Epithelial cell of esophagus (primary cell): Measurements from ENCODE around the gene TSGA10.
"Not testable (repeated sequence)": the region's sequence is repeated elsewhere in the genome, so short reads cannot be mapped to it uniquely, and the experiment has no call there.

Source experiments
- DNase-seq: peaks from one replicate; pipeline ENCODE4 v3.0.0; 2010; ENCODE audit warnings: low read depth
- H3K4me3 ChIP-seq: 2 replicates; pipeline ENCODE4 v1.5.1; 2011; ENCODE audit warnings: mild to moderate bottlenecking, low read length, control low read depth
- CTCF ChIP-seq: IDR thresholded peaks from 2 replicates; pipeline ENCODE4 v1.5.1; 2011; ENCODE audit warnings: low read depth, mild to moderate bottlenecking, low read length, control low read depth, inconsistent platforms; ENCODE audit not compliant: insufficient read depth; ENCODE audit errors: missing control alignments

Gene TSGA10

GRCh38 chr2:99154643-99155536 is at the start of gene TSGA10, which contains the start of gene LIPT1:
Gene TSGA10 (minus strand): TSS chr2:99154942. CDS start chr2:99109439, 45,503 bp downstream.
Gene LIPT1 (plus strand): TSS chr2:99154967. CDS start chr2:99161958, 6,991 bp downstream.
- peak; percentile 25 for TF ChIP-seq CTCF
- H3K4me3 ChIP-seq: peak within 1 kb of the TSS; percentile 90
- DNase-seq: peak; percentile 90

GRCh38 chr2:99201959-99202678 is 47.4 kb upstream of the TSGA10 start:
- H3K4me3 ChIP-seq: no peak overlapping the region
- no peak for DNase-seq
- peak; percentile 20 for TF ChIP-seq CTCF

GRCh38 chr2:99200076-99200800 is 45.5 kb upstream of the TSGA10 start:
- no peak for TF ChIP-seq CTCF
- H3K4me3 ChIP-seq: no peak overlapping the region
- no peak for DNase-seq

GRCh38 chr2:99198103-99198841 is 43.5 kb upstream of the TSGA10 start:
- no peak overlapping the region for H3K4me3 ChIP-seq
- peak; percentile 76 for DNase-seq
- TF ChIP-seq CTCF: no peak

- DNase-seq, H3K4me3 ChIP-seq: not testable (repeated sequence)
Observed at GRCh38 chr2:99192364-99192763, 37.6 kb upstream of the TSGA10 start.

- TF ChIP-seq CTCF: no peak
- H3K4me3 ChIP-seq: no peak overlapping the region
- DNase-seq: no peak
Observed at GRCh38 chr2:99190548-99190947, 35.8 kb upstream of the TSGA10 start.
